ENCODE results near the gene FTCD.

DNA sequence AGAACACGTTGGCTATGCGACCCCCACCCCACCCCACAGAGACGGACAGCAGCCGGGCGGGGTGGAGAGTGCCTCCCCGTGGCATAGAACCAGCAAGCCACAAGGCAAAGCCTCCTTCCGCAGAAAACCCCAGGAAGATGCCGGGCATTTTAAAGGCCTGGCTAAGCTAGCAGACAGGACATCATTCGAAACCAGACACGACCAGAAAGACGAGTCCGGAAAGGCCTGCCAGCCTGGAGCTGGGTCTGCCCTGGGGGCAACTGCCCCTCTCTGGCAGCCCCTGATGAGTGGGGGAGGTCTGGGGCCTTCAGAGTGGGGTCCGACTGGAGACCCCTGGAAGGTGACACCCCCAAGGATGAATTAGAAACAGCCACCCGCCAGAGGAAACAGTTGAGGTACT, 8.5 kb downstream of the FTCD start:
- TF ChIP-seq EP300 (IDR thresholded peaks at IDR 0.05; ENCODE audit: borderline replicate concordance) (no peak), FOXM1 (IDR thresholded peaks at IDR 0.05; ENCODE audit: borderline replicate concordance, low read depth) (no peak), RAD21 (IDR thresholded peaks at IDR 0.05; ENCODE audit: low read depth) (no peak), TAF1 (IDR thresholded peaks at IDR 0.05; ENCODE audit: low read depth) (no peak), ZBTB7A (IDR thresholded peaks at IDR 0.05; ENCODE audit: low read depth) (no peak), CREB1 (IDR thresholded peaks at IDR 0.05; ENCODE audit: low read depth) (no peak), CEBPB (IDR thresholded peaks at IDR 0.05) (no peak), YY1 (IDR thresholded peaks at IDR 0.05; ENCODE audit: low read depth) (no peak), TEAD4 (IDR thresholded peaks at IDR 0.05) (no peak)
- TF ChIP-seq, protein P1, sequence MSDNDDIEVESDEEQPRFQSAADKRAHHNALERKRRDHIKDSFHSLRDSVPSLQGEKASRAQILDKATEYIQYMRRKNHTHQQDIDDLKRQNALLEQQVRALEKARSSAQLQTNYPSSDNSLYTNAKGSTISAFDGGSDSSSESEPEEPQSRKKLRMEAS (IDR thresholded peaks at IDR 0.05) = no peak
